ENCODE measurements around the gene ZNF883. TPM values are rescaled to one million over a fixed set of nuclear protein-coding genes. Genes with fewer than 3 reads are reported as not detected.
"Not testable (repeated sequence)": the region's sequence is repeated elsewhere in the genome, so short reads cannot be mapped to it uniquely, and the experiment has no call there.

The ZNF883 gene
- total RNA-seq: 0.15 TPM in 1 of 2 replicates, not detected in the other

DNA sequence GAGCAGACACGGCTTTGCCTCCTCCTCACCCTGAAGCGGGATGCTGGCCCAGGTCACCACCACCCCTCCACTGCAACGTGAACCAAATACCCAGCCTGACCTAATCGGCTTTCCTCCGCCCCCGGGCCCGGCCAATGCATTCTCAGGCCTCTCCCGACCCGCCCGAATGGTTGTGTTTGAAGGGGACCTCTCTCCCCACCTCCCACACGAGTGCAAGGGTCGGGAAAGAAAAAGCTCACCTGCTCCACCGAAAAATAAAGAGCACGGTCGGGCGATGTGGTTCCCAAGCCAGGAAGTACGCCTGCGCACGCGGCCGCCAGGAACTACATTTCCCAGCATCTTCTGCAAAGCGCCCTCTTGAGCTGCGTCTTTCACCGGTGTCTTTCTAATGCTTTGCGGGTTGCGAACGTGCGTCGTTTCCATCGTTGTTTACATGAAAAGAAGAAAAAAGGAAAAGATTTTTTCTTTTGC lies at the start of gene ZNF883:
Gene ZNF883, minus strand, starts transcription at position 282 of the 471 bp plus-strand sequence.
- intact Hi-C loops (cut with micrococcal nuclease): no loop called here

DNA sequence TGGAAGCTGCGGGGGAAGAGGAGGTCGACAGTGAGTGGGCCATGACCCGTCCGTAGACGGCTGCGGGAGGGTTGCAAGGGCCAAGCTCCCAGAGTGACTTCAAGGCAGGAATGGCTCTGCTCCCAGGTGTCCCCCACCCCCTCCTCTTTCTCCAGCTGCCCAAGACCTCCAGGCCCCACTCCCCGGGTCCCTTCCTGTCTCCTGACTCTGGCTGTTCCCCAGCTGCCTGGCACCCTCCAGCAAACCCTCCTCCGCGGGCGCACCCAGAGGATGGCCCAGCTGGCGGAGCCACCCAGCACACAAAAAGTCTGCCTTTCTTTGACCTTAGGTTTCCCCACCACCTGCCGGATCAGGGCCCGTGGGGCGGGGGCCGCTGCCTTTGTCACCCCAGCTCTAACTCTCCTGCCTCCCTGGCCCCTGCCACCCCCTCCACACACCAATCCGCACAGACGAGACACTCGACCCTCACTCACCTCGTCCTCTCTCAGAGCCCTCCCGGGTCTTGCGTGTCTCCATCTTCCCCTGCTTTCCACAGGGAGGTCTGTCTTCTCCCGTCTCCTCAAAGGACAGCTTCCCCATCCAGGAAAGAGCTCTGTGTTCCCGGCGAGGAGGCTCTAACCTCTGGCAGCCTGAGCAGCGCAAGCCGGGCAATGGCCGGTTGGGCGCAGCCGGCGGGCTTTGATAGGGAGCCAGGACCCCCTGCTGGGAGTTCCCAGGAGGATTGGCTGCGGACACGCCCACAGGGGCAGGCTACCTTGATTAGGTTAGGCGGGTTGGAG lies 49.3 kb upstream of the ZNF883 start:
- intact Hi-C loops (cut with micrococcal nuclease): not testable (repeated sequence)

DNA sequence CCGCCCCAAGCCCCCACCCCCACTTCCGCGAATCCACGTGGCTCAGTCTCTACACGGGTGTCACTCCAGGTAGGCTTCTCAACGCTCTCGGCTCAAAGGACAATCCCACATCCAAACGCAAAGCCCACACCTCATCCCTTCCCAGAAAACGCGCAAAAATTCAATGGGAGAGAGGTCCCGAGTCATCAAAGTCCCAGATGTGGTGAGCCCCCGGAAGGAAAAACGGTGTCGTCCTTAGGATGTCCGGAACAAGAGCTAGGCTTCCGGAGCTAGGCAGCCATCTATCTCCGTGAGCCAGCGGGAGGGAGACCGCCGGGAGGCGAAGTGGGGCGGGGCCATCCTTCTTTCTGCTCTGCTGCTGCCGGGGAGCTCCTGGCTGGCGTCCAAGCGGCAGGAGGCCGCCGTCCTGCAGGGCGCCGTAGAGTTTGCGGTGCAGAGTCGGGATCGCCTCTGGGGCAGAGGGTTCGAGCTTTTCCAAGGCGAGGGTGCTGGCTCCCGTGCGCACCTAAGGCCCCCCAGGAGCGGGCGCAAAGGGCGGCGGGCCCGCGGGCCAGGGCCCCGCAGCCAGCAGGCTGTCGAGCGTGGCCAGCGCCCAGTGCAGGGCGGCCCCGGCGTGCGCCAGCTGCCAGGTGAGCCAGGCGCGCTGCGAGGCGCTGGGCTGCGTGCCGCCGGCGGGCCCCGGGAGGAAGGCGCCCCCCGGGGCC lies 47.7 kb upstream of the ZNF883 start:
- intact Hi-C loops (cut with micrococcal nuclease): not testable (repeated sequence)

DNA sequence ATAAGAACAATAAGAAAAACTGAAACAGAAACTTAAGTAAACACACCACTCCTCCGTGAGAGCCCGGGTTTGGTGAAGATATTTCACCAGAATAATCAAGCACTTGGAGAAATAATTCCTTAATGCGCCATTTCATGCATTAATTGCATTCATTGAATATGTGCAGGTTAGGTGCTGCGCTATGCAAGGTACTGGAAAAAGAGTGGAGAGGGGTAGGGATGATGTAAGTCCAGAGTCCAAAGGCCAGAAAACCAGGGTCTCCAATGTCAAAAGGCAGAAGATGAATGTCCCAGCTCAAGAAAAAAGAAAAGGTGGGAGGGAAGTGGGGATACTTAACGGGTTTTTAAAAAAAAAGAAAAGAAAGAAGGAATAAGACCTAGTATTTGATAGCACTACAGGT lies 45.2 kb upstream of the ZNF883 start:
- intact Hi-C loops (cut with micrococcal nuclease): no loop called here

DNA sequence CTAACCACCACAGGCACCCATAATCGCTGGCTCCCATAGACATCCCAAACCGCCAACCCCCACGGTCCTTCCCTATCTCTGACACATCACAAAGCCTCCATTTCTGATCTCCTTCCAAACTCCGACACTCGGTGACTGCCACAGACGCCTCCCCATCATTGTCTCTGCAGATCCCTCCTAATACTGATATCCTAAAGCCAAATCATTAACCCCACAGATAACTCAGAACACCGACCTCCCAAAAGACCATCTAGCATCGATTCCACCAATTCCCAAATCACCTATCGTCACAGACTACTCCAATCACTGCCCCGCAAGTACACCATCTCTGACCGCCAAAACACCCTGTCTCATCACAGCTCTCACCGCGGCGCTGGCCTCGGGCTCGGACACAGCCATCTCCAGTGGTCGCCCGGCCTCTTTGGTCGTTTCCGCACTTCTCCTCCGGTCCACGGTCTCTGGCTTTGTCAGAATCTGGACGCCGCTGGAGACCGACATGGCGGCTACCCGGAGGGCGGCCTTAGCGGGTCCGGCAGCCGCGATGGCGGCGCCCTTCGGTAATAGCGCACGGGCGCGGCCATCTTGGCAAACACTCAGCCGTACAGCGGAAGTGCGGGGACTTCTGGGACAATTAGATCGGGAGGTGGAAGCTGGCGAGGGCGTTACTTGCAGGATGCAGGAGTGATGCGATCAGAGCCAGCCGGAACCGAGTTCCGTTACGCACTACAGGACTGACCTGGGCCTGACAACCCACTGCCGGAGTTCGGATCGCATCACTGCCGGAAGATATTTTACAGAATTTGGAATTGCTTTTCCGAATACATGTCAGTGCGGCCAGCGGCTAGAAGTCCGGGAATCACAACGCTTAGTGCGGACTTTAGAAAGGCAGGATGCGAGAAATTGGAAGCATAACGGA lies 44.5 kb upstream of the ZNF883 start, which contains the start of gene ZFP37:
Gene ZFP37, minus strand, starts transcription at position 534 of the 916 bp plus-strand sequence. Its CDS starts 36 bp downstream, at position 498.
- intact Hi-C loops (cut with micrococcal nuclease): no loop called here

DNA sequence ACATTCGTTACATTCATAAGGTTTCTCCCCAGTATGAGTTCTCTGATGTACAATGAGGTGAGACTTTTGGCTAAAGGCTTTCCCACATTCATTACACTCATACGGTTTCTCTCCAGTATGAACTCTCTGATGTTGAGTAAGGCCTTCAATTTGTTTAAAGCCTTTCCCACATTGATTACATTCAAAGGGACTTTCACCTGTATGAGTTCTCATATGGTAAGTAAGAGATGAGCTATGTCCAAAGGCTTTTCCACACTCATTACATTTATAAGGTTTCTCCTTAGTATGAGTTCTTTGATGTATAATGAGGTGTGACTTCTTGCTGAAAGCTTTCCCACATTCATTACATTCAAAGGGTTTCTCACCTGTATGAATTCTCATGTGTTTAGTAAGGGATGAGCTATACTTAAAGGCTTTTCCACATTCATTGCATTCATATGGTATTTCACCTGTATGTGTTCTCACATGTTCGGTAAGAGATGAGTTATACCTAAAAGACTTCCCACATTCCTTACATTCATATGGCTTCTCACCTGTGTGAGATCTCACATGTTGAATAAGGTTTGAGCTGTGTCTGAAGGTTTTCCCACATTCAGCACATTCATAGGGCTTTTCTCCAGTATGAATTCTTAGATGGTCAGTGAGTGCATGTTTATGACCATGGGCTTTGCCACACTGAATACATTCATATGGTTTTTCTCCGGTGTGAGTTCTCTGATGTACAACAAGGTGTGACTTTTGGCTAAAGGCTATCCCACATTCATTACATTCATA lies 31.1 kb upstream of the ZNF883 start:
- intact Hi-C loops (cut with micrococcal nuclease): no loop called here

DNA sequence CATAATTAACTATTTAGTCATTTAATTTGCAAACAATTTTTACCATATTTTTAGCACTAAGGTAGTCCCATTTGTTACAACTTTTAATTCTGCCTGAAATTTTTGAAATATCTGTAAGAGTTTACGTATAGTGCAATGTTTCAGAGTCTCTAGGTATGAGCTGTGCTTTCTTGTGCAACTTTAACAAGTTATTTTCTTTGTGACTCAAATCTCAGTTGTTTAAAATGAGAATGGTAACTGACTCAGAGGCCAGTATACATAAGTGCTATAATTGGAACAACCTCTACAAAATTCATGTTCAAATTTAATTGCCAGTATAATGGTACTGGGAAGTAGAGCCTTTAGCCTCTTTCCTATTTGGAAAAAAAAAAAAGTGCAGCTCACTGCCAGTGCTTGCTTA lies 14.2 kb upstream of the ZNF883 start:
- intact Hi-C loops (cut with micrococcal nuclease): no loop called here

DNA sequence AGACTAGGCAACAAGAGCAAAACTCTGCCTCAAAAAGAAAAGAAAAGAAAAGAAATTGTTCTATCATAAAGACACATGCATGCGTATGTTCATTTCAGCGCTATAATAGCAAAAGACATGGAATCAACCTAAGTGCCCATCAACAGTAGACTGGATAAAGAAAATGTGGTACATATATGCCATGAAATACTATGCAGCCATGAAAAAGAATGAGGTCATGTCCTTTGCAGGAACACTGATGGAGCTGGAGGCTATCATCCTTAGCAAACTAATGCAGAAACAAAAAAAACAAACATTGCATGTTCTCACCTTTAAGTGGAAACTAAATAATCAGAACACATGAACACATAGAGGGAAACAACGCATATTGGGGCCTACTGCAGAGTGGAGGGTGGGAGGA lies 6.3 kb upstream of the ZNF883 start:
- intact Hi-C loops (cut with micrococcal nuclease): no loop called here

DNA sequence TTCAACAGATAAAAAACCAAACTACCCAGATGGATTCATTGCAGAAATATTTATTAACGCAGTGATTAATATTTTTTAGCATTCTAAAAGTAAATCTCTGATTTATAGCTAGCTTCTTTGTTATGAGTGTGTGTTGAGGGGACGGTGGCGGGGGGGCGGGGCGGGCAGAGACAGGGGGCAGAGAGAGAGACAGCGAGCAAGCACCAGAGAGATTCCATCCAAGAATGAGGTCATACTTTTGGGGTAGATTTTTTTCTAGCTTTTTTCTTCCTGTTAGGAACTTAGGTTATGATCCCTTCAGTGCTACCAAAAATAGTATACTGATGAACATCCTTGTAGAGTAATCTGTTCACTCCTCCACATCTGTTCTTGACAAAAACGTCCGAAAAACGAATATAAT lies 500 bp upstream of the ZNF883 start:
- intact Hi-C loops (cut with micrococcal nuclease): no loop called here

DNA sequence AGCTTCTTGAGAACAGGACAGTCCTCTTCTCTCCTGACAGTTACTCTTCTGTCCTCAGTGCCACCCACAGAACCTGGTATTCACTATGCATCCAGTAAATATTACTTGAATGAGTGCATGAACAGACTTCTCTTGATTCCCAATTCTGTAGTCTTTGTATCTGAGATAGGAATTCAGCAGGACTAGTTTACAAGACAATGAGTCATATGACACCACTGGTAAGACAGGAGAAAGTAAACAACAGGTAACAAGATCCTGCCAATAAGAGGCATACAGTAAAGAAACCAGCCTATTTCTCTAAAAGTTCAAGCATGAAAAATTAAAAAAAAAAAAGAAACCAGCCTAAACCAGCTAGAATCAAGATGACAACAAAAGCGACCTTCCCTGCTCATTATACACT lies 6.2 kb downstream of the ZNF883 start:
- intact Hi-C loops (cut with micrococcal nuclease): no loop called here

DNA sequence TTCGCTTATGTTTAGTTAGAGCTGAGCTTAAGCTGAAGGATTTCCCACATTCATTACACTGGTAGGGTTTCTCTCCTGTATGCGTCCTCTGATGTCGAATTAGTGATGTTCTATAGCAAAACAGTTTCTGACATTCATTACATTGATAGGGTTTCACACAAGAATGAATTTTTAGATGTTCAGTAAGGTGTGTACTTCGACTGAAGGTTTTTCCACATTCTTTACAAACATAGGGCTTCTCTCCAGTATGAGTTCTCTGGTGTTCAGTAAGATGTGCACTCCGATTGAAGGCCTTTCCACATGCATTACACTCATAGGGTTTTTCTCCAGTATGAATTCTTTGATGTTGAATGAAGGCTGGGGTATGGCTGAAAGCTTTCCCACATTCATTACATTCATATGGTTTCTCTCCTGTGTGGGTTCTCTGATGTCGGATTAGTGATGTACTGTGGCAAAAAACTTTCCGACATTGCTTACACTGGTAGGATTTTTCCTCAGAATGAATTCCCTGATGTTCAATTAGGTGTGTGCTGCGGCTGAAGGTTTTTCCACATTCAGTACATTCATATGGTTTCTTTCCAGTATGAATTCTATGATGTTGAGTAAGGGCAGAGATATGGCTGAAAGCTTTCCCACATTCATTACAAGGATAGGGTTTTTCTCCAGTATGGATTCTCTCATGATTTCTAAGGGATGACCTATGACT lies 14.6 kb downstream of the ZNF883 start:
- intact Hi-C loops (cut with micrococcal nuclease): no loop called here

DNA sequence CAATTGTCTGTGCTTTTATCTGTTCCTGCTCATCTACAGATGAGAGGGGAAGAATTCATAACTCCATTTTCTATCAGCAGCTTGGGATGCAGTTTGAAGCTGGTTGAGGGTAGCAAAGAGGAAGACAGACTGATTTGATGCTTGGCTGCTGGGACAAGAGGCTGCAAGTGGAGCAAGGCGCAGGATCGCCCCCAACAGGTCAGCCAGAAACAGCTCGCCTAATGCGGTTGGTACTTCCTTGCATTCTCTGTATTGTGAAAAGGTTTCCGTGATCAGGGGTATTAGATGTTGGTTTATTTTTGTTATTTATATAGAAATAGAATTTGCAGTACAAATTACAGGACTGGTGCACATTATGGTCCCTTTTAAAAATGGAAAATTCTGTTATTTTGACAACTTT lies 40.6 kb downstream of the ZNF883 start:
- intact Hi-C loops (cut with micrococcal nuclease): no loop called here

DNA sequence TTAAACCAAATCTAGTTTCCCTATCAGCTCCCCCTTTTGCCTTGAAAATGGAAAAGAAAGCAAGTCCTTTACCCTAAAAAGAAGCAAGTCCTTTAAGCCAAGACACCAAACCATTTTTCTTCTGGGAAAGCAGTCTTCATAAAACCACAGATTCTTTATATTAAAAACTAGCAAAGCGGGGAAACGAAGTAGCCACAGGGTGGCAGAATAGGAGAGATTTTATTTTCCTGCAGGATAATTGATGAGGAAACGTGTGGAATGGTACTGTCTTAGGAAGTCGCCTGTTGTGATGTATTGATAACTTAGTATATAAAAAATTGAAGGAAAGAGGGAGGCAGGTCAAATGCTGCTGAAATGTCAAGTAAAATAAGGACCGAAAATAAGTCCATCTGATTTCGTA lies 41.1 kb downstream of the ZNF883 start:
- intact Hi-C loops (cut with micrococcal nuclease): no loop called here

DNA sequence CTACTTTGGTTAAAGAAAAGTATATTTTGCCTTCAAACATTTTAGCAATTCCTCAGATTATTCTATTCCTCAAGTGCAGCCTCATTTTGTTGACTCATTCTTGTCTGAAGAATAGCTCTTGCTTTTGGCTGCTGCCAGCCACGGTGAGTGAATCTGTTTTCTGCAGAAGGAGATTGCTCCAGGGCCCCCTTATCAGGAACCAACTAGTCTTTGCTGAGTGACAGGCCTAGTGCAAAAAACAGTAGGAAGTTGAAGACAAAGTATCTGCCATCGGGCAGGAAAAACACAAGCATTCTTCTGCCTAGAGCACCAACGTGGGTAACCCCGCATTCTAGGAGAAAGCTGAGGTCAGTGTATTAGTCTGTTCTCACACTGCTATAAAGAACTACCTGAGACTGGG lies 42.3 kb downstream of the ZNF883 start:
- intact Hi-C loops (cut with micrococcal nuclease): no loop called here

DNA sequence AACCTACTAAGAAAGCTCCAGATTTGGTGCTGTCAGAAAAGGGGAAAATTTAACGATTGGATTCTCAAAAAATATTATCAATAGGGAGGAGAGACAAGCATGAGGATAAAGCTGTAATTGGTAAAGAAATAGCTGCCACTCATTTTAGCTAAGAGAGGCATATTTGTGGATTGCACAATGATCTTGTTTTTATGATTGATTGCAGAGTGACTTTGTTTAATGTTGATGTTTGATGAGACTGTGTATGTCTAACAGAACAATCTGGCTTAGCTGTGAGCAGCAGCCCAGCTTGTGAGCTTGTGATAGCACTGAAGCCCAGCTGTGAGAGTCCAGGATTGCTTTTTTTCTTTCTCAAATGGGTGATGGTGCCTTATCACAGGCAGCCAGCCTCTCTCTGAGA lies 56.4 kb downstream of the ZNF883 start:
- intact Hi-C loops (cut with micrococcal nuclease): no loop called here

DNA sequence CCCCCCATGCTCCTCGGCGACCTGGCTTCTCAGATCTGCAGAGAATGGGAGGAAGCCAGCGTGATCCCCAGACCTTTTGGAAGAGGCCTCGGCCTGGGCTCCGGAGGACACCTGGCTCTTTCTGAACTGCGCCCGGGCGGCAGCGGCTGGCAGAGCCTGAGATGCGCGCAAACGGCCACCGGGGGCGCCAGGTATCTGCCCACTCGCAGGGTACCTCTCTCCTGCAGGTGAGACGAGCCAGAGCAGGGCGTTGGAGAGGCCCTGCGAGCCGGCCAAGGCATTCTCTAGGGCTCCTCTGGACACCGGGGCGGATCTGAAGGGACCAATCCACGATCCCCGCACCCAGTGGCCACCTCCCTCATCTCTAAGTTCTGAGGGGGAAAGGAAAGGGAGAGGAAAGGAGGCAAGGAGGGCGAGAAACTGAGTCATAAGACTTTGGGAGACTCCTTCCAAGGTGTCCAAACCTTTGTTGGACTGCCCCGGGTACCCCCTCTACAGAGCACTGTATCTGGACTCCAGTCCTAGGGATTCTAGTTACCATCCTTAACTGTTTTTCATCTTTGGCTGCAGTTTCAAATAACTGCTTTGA lies 66.3 kb downstream of the ZNF883 start:
- intact Hi-C loops (cut with micrococcal nuclease): no loop called here

DNA sequence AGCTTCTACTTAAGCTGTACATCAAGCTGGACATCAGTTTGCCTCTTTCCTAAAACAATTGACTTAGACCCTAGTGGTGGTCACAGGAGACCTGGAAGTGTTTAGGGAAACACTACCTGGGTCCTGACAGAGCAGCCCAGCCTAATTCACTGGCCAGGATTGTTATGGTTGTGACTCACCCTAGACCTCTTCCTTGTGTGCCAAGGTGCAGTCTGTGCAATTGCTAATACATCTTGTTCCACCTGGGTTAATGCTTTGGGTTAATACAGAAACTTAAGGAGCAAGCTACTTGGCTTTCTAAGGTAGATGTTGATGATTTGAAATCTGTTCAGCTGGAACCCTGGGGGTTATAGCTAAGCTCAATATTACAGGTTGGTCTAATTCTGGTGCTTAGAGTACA lies 72.6 kb downstream of the ZNF883 start:
- intact Hi-C loops (cut with micrococcal nuclease): no loop called here

DNA sequence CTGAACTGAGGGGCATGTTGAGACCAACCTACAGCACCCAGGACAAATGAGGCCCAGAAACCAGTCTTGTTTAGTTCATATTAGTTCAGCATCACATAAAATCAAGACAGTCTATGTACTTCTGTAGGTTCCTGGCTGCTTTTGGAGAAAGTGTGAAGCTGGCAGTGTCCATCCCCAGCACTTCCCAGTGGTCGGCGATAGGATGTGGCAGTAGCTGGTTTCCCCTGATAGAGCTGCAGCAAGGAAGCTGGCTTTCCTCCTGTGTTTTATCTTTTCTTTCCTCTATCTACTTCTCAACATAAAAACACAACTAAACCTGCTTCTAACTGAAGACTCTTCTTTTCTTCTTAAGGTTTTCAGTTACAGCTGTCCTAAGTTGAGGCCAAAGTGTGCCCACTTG lies 78.3 kb downstream of the ZNF883 start:
- intact Hi-C loops (cut with micrococcal nuclease): no loop called here

DNA sequence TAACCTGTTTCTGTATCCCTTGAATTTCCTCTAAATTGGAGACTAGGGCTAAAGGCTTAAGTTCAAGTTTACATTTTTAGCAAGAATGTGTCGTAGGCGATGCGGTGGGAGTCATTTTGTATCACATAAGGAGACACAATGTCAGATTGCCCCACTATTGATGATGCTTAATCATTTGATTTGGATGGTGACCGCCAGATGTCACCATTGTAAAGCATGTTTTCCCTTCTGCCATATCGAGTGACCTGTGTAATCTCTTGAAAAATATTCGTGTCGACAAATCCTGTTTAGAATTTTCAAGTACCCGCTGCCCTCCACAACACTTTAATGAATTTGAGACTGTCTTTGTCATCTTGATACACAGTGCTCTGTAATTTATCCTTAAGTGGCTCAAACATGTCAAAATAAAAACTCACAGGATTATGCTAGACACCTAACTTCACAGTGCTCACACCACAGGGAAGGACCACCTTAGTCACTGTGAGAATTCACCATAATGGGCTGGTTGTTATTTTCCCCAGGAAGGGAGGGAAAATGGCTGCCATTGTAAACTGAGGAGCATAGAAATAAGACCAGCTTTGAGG lies 86.8 kb downstream of the ZNF883 start:
- intact Hi-C loops (cut with micrococcal nuclease): no loop called here
